Measurements from ENCODE around the gene SYNGR1.
"Not testable (repeated sequence)": the region's sequence is repeated elsewhere in the genome, so short reads cannot be mapped to it uniquely, and the experiment has no call there.

SYNGR1 gene

GRCh38 chr22:39405346-39406085, 55.7 kb downstream of the SYNGR1 start:
- no peak for DNase-seq (ENCODE audit: low read depth in 2 of 3, low spot score in 1 of 3)

DNA sequence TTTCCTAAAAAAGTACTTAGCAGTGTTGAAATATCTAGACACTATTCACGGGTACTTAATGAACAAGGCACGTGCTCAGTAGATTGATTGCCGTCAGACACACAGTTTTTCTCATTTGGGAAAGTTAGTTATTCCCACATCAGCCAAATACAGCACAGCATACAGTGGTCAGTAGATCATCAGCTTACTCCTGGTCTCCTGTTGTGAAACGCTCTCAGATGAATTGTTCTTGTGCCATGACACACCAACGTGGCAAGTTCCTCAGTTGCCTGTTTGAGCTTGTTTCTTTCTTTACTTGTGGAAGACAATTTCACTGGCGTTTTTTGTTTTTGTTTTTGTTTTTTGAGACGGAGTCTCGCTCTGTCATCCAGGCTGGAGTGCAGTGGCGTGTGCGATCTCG, 58.4 kb downstream of the SYNGR1 start:
- no peak for DNase-seq (ENCODE audit: low read depth in 2 of 3, low spot score in 1 of 3)

- DNase-seq (ENCODE audit: low read depth in 2 of 3, low spot score in 1 of 3): no peak
Measured at GRCh38 chr22:39408807-39409206, 59.0 kb downstream of the SYNGR1 start.

- no peak for DNase-seq (ENCODE audit: low read depth in 2 of 3, low spot score in 1 of 3)
Measured at GRCh38 chr22:39409516-39410029, 59.8 kb downstream of the SYNGR1 start.

GRCh38 chr22:39410264-39410663, 60.5 kb downstream of the SYNGR1 start:
- DNase-seq (ENCODE audit: low read depth in 2 of 3, low spot score in 1 of 3): no peak

DNA sequence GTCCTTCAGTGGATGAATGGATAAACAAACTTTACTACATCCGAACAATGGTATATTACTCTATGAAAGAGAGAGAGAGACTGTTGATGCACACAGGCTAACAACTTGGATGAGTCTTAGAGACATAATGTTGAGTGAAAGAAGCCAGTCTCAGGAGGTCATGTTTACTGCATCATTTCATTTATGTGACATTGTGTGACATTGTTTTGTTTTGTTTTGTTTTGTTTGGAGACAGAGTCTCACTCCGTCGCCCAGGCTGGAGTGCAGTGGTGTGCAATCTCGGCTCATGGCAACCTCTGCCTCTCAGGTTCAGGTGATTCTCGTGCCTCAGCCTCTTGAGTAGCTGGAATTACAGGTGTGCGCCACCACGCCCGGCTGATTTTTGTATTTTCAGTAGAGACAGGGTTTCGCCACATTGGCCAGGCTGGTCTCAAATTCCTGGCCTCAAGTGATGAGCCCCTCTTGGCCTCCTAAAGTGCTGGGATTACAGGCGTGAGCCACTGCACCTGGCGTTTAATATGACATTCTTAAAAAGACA, 62.1 kb downstream of the SYNGR1 start:
- DNase-seq (ENCODE audit: low read depth in 2 of 3, low spot score in 1 of 3): not testable (repeated sequence)

DNA sequence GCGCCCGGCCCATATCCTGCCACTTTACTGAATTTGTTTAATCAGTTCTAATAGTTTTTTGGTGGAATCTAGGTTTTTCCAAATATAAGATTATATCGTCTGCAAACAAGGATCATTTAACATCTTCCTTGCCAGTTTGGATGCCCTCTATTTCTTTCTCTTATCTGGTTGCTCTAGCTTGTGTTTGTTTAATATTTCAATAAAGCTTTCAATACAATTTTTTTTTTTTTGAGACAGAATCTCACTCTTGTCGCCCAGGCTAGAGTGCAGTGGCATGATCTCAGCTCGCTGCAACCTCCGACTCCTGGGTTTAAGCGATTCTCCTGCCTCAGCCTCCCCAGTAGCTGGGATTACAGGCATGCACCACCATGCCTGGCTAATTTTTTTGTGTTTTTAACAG, 63.4 kb downstream of the SYNGR1 start:
- DNase-seq (ENCODE audit: low read depth in 2 of 3, low spot score in 1 of 3): not testable (repeated sequence)

DNA sequence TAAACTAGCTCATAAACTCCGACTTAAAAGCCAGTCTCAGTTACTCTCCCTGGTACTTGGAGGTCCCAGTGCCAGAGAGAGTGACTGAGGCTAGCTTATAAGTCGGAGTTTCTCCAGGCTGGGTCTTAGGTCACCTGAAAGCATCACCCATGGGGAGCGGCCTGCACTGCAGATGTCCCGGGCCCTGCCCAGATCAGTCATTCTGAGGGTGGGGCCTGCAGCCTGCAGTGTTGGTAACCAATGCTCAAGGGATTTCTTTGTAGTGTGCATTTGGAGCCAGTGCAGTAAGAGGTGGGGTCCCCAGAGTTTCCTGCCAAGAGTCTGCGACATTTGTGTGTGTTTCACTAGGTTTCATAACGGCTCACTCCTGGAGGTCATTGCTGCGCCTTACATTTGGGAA, 64.6 kb downstream of the SYNGR1 start:
- no peak for DNase-seq (ENCODE audit: low read depth in 2 of 3, low spot score in 1 of 3)

DNA sequence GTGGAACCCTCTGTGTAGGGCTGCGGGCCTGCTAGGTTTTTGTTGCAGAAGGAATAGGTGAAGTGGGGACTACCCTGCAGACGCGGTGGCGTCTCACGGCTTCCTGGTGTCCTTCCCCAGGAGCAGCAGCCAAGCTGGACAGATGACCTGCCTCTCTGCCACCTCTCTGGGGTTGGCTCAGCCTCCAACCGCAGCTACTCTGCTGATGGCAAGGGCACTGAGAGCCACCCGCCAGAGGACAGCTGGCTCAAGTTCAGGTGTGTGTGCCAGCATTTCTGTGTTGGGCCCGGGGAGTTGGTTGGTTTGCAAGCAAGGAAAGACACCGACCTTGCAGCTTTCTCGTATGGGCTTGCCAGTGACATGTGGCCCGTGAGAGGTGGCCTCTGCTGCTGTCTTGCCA, 65.1 kb downstream of the SYNGR1 start:
- DNase-seq (ENCODE audit: low read depth in 2 of 3, low spot score in 1 of 3): no peak

- no peak for DNase-seq (ENCODE audit: low read depth in 2 of 3, low spot score in 1 of 3)
Measured at GRCh38 chr22:39415506-39415905, 65.7 kb downstream of the SYNGR1 start.

- DNase-seq (ENCODE audit: low read depth in 2 of 3, low spot score in 1 of 3): no peak
Measured at GRCh38 chr22:39416319-39416718, 66.5 kb downstream of the SYNGR1 start.

- DNase-seq (ENCODE audit: low read depth in 2 of 3, low spot score in 1 of 3): no peak
Measured at GRCh38 chr22:39417641-39418040, 67.8 kb downstream of the SYNGR1 start.

- DNase-seq (ENCODE audit: low read depth in 2 of 3, low spot score in 1 of 3): no peak
Measured at GRCh38 chr22:39418696-39419095, 68.9 kb downstream of the SYNGR1 start.

DNA sequence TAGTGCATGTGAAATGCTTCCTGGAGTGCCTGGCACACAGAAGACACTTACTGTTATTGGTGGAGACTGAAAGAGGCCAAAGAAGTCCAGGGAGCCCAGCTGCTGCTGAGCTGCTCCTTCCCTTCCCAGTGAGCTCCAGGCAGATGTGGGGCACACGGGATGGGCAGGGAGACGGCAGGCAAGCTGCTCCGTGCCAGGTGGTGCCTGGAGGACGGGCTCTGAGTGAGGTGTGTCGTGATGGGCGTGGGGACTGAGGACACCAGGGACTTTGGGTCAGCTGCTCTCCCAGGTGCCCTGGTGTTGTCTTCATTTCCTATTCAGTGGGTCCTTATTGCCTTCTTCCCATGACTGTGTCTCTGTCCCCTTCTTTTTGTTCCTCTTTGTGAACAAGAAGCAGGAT, 69.3 kb downstream of the SYNGR1 start:
- DNase-seq (ENCODE audit: low read depth in 2 of 3, low spot score in 1 of 3): no peak

- DNase-seq (ENCODE audit: low read depth in 2 of 3, low spot score in 1 of 3): no peak
Measured at GRCh38 chr22:39419911-39420310, 70.1 kb downstream of the SYNGR1 start.

DNA sequence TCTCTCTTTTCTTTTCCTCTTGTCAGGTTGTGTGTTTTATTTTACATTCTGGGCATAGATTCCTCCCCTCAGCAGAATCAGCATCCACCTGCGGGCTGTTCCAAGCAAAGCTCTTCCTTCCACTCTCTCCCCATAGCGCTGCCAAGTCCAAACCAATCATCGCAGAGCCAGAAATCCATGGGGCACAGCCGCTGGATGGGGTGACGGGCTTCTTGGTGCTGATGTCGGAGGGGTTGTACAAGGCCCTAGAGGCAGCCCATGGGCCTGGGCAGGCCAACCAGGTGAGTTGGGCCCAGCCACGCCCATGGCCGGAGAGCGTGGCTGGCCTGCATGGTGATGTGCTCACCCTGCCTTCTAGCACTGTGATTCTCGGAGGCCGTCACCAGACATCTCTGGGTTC, 71.9 kb downstream of the SYNGR1 start:
- no peak for DNase-seq (ENCODE audit: low read depth in 2 of 3, low spot score in 1 of 3)

DNA sequence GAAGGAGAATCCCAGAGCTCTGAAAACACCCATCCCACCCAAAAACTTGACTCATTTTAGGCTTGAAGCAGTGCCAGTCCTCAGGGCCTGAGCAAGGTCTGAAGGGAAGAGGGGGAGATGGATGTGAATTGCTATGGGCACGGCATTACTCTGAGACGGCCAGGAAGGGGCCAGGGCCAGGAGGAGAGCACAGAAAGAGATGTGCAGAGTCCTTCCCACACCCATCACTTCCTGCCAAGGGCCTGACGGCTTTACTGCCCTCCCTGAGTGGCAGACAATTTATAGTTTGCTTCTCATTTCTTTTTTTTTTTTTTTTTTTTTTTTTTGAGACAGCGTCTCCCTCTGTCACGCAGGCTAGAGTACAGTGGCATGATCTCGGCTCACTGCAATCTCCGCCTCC, 72.3 kb downstream of the SYNGR1 start:
- DNase-seq (ENCODE audit: low read depth in 2 of 3, low spot score in 1 of 3): no peak

- no peak for DNase-seq (ENCODE audit: low read depth in 2 of 3, low spot score in 1 of 3)
Measured at GRCh38 chr22:39422721-39423120, 72.9 kb downstream of the SYNGR1 start.

GRCh38 chr22:39423976-39424375, 74.2 kb downstream of the SYNGR1 start:
- no peak for DNase-seq (ENCODE audit: low read depth in 2 of 3, low spot score in 1 of 3)

- DNase-seq (ENCODE audit: low read depth in 2 of 3, low spot score in 1 of 3): no peak
Measured at GRCh38 chr22:39426380-39427043, 76.7 kb downstream of the SYNGR1 start.

DNA sequence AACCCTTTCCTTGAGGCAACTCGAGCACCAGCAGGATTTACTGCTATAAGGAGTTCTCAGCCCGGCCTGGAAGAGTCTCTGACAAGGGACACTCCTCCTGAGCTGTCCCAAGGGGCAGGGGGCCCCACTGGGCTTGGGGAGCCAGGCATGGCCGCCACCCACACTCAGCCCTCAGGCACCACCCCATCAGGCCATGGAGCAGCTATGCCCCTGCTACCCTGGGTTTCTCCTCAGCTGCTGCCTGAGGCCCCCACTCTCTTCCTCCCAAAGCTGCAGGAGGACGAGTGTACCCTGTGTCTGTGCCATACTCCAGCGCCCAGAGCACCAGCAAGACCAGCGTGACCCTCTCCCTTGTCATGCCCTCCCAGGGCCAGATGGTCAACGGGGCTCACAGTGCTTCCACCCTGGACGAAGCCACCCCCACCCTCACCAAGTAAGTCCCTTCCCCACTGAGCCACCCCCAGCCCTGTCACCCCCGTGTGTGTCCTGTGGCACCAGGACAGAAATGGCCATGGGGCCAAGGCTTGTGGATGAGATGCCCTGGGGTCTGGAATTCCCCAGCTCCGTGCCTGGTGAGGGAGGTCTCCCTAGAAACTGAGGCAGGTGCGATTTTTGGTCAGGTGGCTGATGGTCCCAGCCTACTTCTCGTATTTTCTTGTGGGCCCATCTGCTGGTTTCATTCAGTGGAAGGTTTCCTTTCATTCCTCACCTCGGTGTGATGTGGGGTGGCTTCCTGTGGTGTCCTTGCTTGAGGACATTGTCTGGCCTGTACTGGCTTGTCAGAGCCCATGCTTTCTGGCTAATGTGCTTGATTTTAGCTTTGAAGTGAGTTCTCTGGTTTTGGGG, 78.2 kb downstream of the SYNGR1 start:
- DNase-seq (ENCODE audit: low read depth in 2 of 3, low spot score in 1 of 3): no peak

All from stimulated activated CD4-positive, alpha-beta T cell treated with anti-CD3 and anti-CD28 coated beads, Interleukin-12 subunit alpha, Interleukin-12 subunit beta, amount 100 ng/mL, for 48 hours (primary cell).